HepG2 (cell line): ENCODE data around the gene MSH3. TPM values are rescaled to one million over a fixed set of nuclear protein-coding genes. Genes with fewer than 3 reads are reported as not detected.

ENCODE experiments used
- ATAC-seq: fragments of 200-7000 bp; cut with Tn5 transposase; 3 replicates; pipeline ENCODE4 v1.9.1; 2020; ENCODE audit warnings: mild to moderate bottlenecking, moderate library complexity
- BruUV-seq: library from RNA; stranded (reverse); fragments of 400-500 nt; replicated peaks from 2 replicates; lab custom pipeline; 2021; lab: Mats Ljungman, UMichigan
- CTCF ChIA-PET: fragments of 300-600 bp; formaldehyde crosslinking; extraction: SDS; loops from one replicate; lab custom pipeline; 2021; ENCODE audit warnings: low total read pairs, inconsistent platforms, low intra/inter-chr PET ratio; lab: Yijun Ruan, JAX
- POLR2A ChIA-PET: fragments of 350-600 bp; sonication (Branson Sonifier 250); formaldehyde crosslinking; loops from one replicate; lab custom pipeline; 2020; ENCODE audit warnings: antibody characterized with exemption, inconsistent platforms; lab: Yijun Ruan, JAX
- DNase-seq: peaks from one replicate; pipeline ENCODE4 v3.0.0-alpha.2; 2015; ENCODE audit warnings: low spot score
- FAIRE-seq: peaks from 3 replicates; lab custom pipeline; 2011; peaks lifted over from hg19 to GRCh38; lab: Jason Lieb, UNC
- H2AFZ ChIP-seq: one replicate; pipeline ENCODE4 v1.6.1; 2011; ENCODE audit warnings: low read length, inconsistent platforms
- H3K27ac ChIP-seq: fragments of 300-600 bp; 3 replicates; pipeline ENCODE4 v1.8.0; 2011; ENCODE audit warnings: mixed run types, mild to moderate bottlenecking, mixed read lengths, low read length, inconsistent platforms; ENCODE audit not compliant: insufficient read depth; ENCODE audit errors: extremely low read length
- H3K27me3 ChIP-seq, 2 experiments: fragments of 200-600 bp in 1 of 2; 2 replicates in 1 of 2; 3 replicates in 1 of 2; pipeline versions ENCODE4 v1.6.0 to v1.8.0; 2011; ENCODE audit warnings: low read length in 2 of 2, mild to moderate bottlenecking in 2 of 2, moderate library complexity in 2 of 2, inconsistent platforms in 1 of 2; ENCODE audit not compliant: insufficient read depth in 2 of 2, control insufficient read depth in 1 of 2
- H3K36me3 ChIP-seq, 2 experiments: fragments of 200-600 bp in 1 of 2; replicated peaks in 1 of 2; 2 replicates in 1 of 2; 3 replicates in 1 of 2; pipeline versions ENCODE4 v1.5.1 to v1.8.0; 2011; ENCODE audit warnings: low read length in 2 of 2, inconsistent platforms in 1 of 2; ENCODE audit not compliant: insufficient read depth in 2 of 2, control insufficient read depth in 1 of 2
- H3K4me1 ChIP-seq: 2 replicates; pipeline ENCODE4 v1.5.1; 2012; ENCODE audit warnings: low read length, inconsistent platforms; ENCODE audit not compliant: insufficient read depth
- H3K4me2 ChIP-seq: 2 replicates; pipeline ENCODE4 v1.6.0; 2011; ENCODE audit warnings: low read depth, low read length, inconsistent platforms
- H3K4me3 ChIP-seq, 3 experiments: fragments of 200-600 bp in 1 of 3; sonication (generic), shearing (Covaris generic) in 1 of 3; replicated peaks in 1 of 3; 2 replicates each; pipeline ENCODE4 v1.5.1; 2011 to 2016; ENCODE audit warnings: low read length in 3 of 3, inconsistent platforms in 2 of 3, low read depth in 2 of 3, mild to moderate bottlenecking in 2 of 3, control low read depth in 1 of 3, mixed read lengths in 1 of 3; ENCODE audit not compliant: insufficient read depth in 1 of 3
- H3K79me2 ChIP-seq: one replicate; pipeline ENCODE4 v1.6.1; 2011; ENCODE audit warnings: low read length, inconsistent platforms; ENCODE audit not compliant: insufficient read depth
- H3K9ac ChIP-seq: 2 replicates; pipeline ENCODE4 v1.6.0; 2011; ENCODE audit warnings: mild to moderate bottlenecking, low read depth, low read length, inconsistent platforms; ENCODE audit not compliant: insufficient read depth
- H3K9me3 ChIP-seq: 2 replicates; pipeline ENCODE4 v1.5.1; 2012; ENCODE audit warnings: mild to moderate bottlenecking, low read length
- H4K20me1 ChIP-seq: 2 replicates; pipeline ENCODE4 v1.6.0; 2011; ENCODE audit warnings: inconsistent platforms, mild to moderate bottlenecking, low read length, moderate library complexity; ENCODE audit not compliant: insufficient read depth
- KLF15 ChIP-seq: sonication (generic); formaldehyde crosslinking; IDR thresholded peaks from 2 replicates; pipeline ENCODE4 v1.8.1; 2023; ENCODE audit warnings: borderline replicate concordance, mild to moderate bottlenecking, inconsistent platforms, missing genetic modification reagents, mixed read lengths
- MZF1 ChIP-seq: sonication (generic); formaldehyde crosslinking; IDR thresholded peaks from 2 replicates; pipeline ENCODE4 v1.8.1; 2023; ENCODE audit warnings: mild to moderate bottlenecking, missing genetic modification reagents, borderline replicate concordance
- NAIF1 ChIP-seq: sonication (generic); formaldehyde crosslinking; IDR thresholded peaks from 2 replicates; pipeline ENCODE4 v1.5.0; 2020; ENCODE audit warnings: mild to moderate bottlenecking, missing genetic modification reagents, borderline replicate concordance
- NR2F1 ChIP-seq, 2 experiments: fragments of 450-650 bp in 1 of 2; formaldehyde crosslinking in 1 of 2; IDR thresholded peaks; 2 replicates each; pipeline versions ENCODE4 v1.5.0 to v1.6.1; 2016 to 2020; ENCODE audit warnings: mild to moderate bottlenecking in 1 of 2, missing compliant biosample characterization in 1 of 2, missing genetic modification reagents in 1 of 2, moderate library complexity in 1 of 2
- NR2F6 ChIP-seq, 2 experiments: IDR thresholded peaks; 2 replicates each; pipeline ENCODE4 v1.6.1; 2016; ENCODE audit warnings: antibody characterized with exemption in 1 of 2, mild to moderate bottlenecking in 1 of 2
- PHF20 ChIP-seq: sonication (generic); formaldehyde crosslinking; IDR thresholded peaks from 2 replicates; pipeline ENCODE4 v1.5.0; 2020; ENCODE audit warnings: mild to moderate bottlenecking, missing genetic modification reagents
- RORA ChIP-seq: sonication (generic); formaldehyde crosslinking; IDR thresholded peaks from 2 replicates; pipeline ENCODE4 v1.5.0; 2020; ENCODE audit warnings: mild to moderate bottlenecking, missing genetic modification reagents, moderate library complexity
- SIX1 ChIP-seq: sonication (generic); formaldehyde crosslinking; IDR thresholded peaks from 2 replicates; pipeline ENCODE4 v1.4.0; 2020; ENCODE audit warnings: missing genetic modification reagents, borderline replicate concordance
- TEAD2 ChIP-seq: sonication (generic); formaldehyde crosslinking; IDR thresholded peaks from 2 replicates; pipeline ENCODE4 v1.9.0; 2021; ENCODE audit warnings: missing genetic modification reagents
- TP53 ChIP-seq: sonication (generic); formaldehyde crosslinking; conservative IDR thresholded peaks from 2 replicates; pipeline ENCODE4 v1.4.0; 2020; ENCODE audit warnings: missing genetic modification reagents
- U2AF1 ChIP-seq: fragments of 200-400 bp; formaldehyde crosslinking; optimal IDR thresholded peaks from 2 replicates; pipeline ENCODE3; 2017; ENCODE audit warnings: mild to moderate bottlenecking, low read depth, low read length
- ZBTB7A ChIP-seq: sonication (generic); formaldehyde crosslinking; IDR thresholded peaks from 2 replicates; pipeline ENCODE4 v1.8.0; 2022; ENCODE audit warnings: mild to moderate bottlenecking, missing genetic modification reagents
- ZC3H13 ChIP-seq: sonication (generic); formaldehyde crosslinking; IDR thresholded peaks from 2 replicates; pipeline ENCODE4 v1.8.1; 2023; ENCODE audit warnings: mild to moderate bottlenecking, missing genetic modification reagents, moderate library complexity
- ZNF264 ChIP-seq: sonication (generic); formaldehyde crosslinking; IDR thresholded peaks from 2 replicates; pipeline ENCODE4 v1.4.0; 2020; ENCODE audit warnings: missing genetic modification reagents
- ZNF33A ChIP-seq: sonication (generic); formaldehyde crosslinking; IDR thresholded peaks from 2 replicates; pipeline ENCODE4 v1.5.1; 2020; ENCODE audit warnings: missing genetic modification reagents, mild to moderate bottlenecking, moderate library complexity, borderline replicate concordance
- ZNF598 ChIP-seq: sonication (generic); formaldehyde crosslinking; IDR thresholded peaks from 2 replicates; pipeline ENCODE4 v1.5.1; 2020; ENCODE audit warnings: mild to moderate bottlenecking, missing genetic modification reagents, borderline replicate concordance
- ZNF660 ChIP-seq: sonication (generic); formaldehyde crosslinking; IDR thresholded peaks from 2 replicates; pipeline ENCODE4 v1.5.1; 2020; ENCODE audit warnings: mild to moderate bottlenecking, low read depth, missing genetic modification reagents, borderline replicate concordance
- ZSCAN12 ChIP-seq: sonication (generic); formaldehyde crosslinking; IDR thresholded peaks from 2 replicates; pipeline ENCODE4 v1.9.0; 2021; ENCODE audit warnings: mild to moderate bottlenecking, missing genetic modification reagents
- WGBS: methylation state at CpG from one replicate; pipeline ENCODE4 v1.1.6; 2017; ENCODE audit warnings: low lambda C conversion rate; 5-methylcytosine and 5-hydroxymethylcytosine counted together
- in situ Hi-C: cut with HindIII; loops from 2 replicates; pipeline ENCODE4 v1.10.0; 2017; ENCODE audit warnings: low pct_unique_long_range_greater_than_20kb; ENCODE audit not compliant: extremely low pct_ligation_motif_present
- intact Hi-C: fragments of 100-400 bp; cut with micrococcal nuclease; formaldehyde crosslinking; loops from one replicate; pipeline ENCODE4 v1.10.0; 2022; ENCODE audit not compliant: unreplicated experiment
- polyA plus RNA-seq, 8 experiments: library from polyadenylated mRNA; depleted of rRNA in 3 of 8; stranded (reverse) in 7 of 8; unstranded in 1 of 8; fragments of >200 nt; fragmentation: Illumina TruSeq in 4 of 8; extraction: Trizol in 4 of 8; gene quantifications; 2 replicates each; pipeline versions ENCODE4 v1.2.1 to v1.2.3, GENCODE V29; 2011 to 2016; ENCODE audit warnings: low read depth in 4 of 8, missing spikeins in 1 of 8, mixed read lengths in 1 of 8; ENCODE audit not compliant: insufficient read depth in 1 of 8
- total RNA-seq, 5 experiments: library from RNA; depleted of rRNA; stranded (reverse); fragments of >200 nt; fragmentation: Illumina TruSeq; extraction: Trizol; gene quantifications; 2 replicates each; pipeline ENCODE4 v1.2.3, GENCODE V29; 2016; ENCODE audit warnings: low read depth in 1 of 5

MSH3 gene
- total and polyA plus RNA-seq, 2 of the 13 experiments (the other 11 are each of a cell fraction or from before 2014, with no cell fraction given) = 4.0 to 16.4 TPM

DNA sequence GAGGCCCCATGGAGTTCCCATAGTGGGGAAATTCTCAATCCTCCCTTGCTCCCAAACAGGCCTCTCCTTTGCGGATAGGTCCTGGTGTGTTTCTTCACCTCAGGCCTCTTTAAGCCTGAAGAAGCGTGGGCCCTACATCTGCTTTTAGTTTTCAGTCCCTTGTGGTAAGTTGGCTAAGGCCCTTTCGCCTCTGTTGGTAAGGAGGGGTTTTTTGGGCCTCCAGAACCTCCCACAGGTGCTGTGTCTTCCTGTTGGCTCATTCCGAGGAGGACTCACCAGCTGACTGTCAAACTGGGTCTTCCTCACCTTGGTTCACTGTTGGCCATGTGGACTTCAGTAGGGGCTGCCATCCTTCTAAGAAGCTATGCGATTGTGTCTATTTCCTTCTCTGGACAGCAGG, 56.8 kb downstream of the MSH3 start:
- DNase-seq (no peak), ATAC-seq (no peak), FAIRE-seq (no peak)
- no peak overlapping the region for H3K4me3 ChIP-seq
- no peak overlapping the region for H3K4me2 ChIP-seq
- H3K27ac ChIP-seq = no peak overlapping the region
- peaks cover 4 to 13% of the 10 kb centered on the region in 2 experiments; a peak in 3 of 5 replicates for H3K36me3 ChIP-seq
- no peaks in the 10 kb centered on the region for H4K20me1 ChIP-seq
- CTCF ChIA-PET = interaction anchor here (1.5 kb wide), 1 partner anchor 397 kb away, joined by 9 read pairs; no protein-coding TSS in a partner anchor
- no peak overlapping the region for H3K9ac ChIP-seq
- POLR2A ChIA-PET = no interaction called here
- in situ Hi-C loops = loop anchor here (25.0 kb wide), 1 partner anchor 476 kb away; no protein-coding TSS in a partner anchor
- no peaks in the 10 kb centered on the region for H3K9me3 ChIP-seq
- no TSS peak for BruUV-seq
- no peaks in the 10 kb centered on the region for H3K79me2 ChIP-seq
- no peaks in the 10 kb centered on the region for H3K27me3 ChIP-seq
- no peak for TF ChIP-seq TP53
- no peak for TF ChIP-seq ZBTB7A (CRISPR knock-in tag)
- TF ChIP-seq ZNF33A (CRISPR knock-in tag) = no peak
- TF ChIP-seq TEAD2 (CRISPR knock-in tag) = no peak
- TF ChIP-seq PHF20 = no peak
- no peak for TF ChIP-seq ZNF264 (CRISPR knock-in tag)
- no peak for TF ChIP-seq SIX1 (CRISPR knock-in tag)
- no peak for TF ChIP-seq U2AF1
- no peak for TF ChIP-seq ZNF598 (CRISPR knock-in tag)
- no peak for TF ChIP-seq RORA (CRISPR knock-in tag)
- TF ChIP-seq ZNF660 (CRISPR knock-in tag) = no peak
- TF ChIP-seq ZSCAN12 = no peak
- no peak for TF ChIP-seq NR2F1 (CRISPR knock-in tag; IDR thresholded peaks at IDR 0.05)
- TF ChIP-seq ZC3H13 (CRISPR knock-in tag) = no peak
- no peak for TF ChIP-seq NAIF1 (CRISPR knock-in tag)
- no peak for TF ChIP-seq NR2F6 (IDR thresholded peaks at IDR 0.05)
- no peak for TF ChIP-seq NR2F6 (CRISPR knock-in tag; IDR thresholded peaks at IDR 0.05)
- TF ChIP-seq MZF1 (CRISPR knock-in tag) = no peak
- no peak for TF ChIP-seq KLF15 (CRISPR knock-in tag)
- intact Hi-C loops = loop anchor here (10.0 kb wide), 1 partner anchor 484 kb away; no protein-coding TSS in a partner anchor
- H3K4me1 ChIP-seq = peaks cover 31% of the 10 kb centered on the region
- WGBS = 95% methylated on average over 4 of the region's 5 CpGs
- no peak overlapping the region for H2AFZ ChIP-seq
